H1 (cell line): ENCODE measurements around the gene YWHAQ. TPM values are rescaled to one million over a fixed set of nuclear protein-coding genes. Genes with fewer than 3 reads are reported as not detected.

Experiments
- CTCF ChIA-PET: fragments of 300-600 bp; sonication (Branson Sonifier 250); formaldehyde crosslinking; loops from one replicate; lab custom pipeline; 2021; ENCODE audit not compliant: partially characterized antibody; lab: Charles Lee
- POLR2A ChIA-PET: fragments of 300-600 bp; sonication (Branson Sonifier 250); formaldehyde crosslinking; loops from one replicate; lab custom pipeline; 2021; ENCODE audit warnings: inconsistent platforms; ENCODE audit not compliant: partially characterized antibody; lab: Charles Lee
- DNase-seq, 2 experiments: peaks; one replicate each; pipeline versions ENCODE4 v3.0.0 to v3.0.0-alpha.2; 2010 to 2022; ENCODE audit warnings: low spot score in 2 of 2, low read depth in 1 of 2, mixed read lengths in 1 of 2
- FAIRE-seq: peaks from 2 replicates; lab custom pipeline; 2011; peaks lifted over from hg19 to GRCh38; lab: Jason Lieb, UNC
- H2AFZ ChIP-seq: 2 replicates; pipeline ENCODE4 v1.8.1; 2012; ENCODE audit warnings: low read length, inconsistent platforms
- H2AK5ac ChIP-seq: 2 replicates; pipeline ENCODE4 v1.6.1; 2013; ENCODE audit warnings: low read depth, low read length
- H2BK120ac ChIP-seq: replicated peaks from 2 replicates; pipeline ENCODE3; 2013; ENCODE audit warnings: low read depth, low read length, inconsistent platforms
- H2BK12ac ChIP-seq: 2 replicates; pipeline ENCODE4 v1.6.1; 2013; ENCODE audit warnings: low read depth, low read length
- H2BK15ac ChIP-seq: 2 replicates; pipeline ENCODE4 v1.6.1; 2013; ENCODE audit warnings: low read length
- H2BK20ac ChIP-seq: 2 replicates; pipeline ENCODE4 v1.6.1; 2013; ENCODE audit warnings: low read length
- H2BK5ac ChIP-seq: 2 replicates; pipeline ENCODE4 v1.6.1; 2013; ENCODE audit warnings: low read depth, low read length
- H3K14ac ChIP-seq: 2 replicates; pipeline ENCODE4 v1.6.1; 2013; ENCODE audit warnings: inconsistent platforms; ENCODE audit not compliant: insufficient read length
- H3K18ac ChIP-seq: 2 replicates; pipeline ENCODE4 v1.6.1; 2013; ENCODE audit warnings: low read length; ENCODE audit errors: extremely low read depth
- H3K23ac ChIP-seq: 2 replicates; pipeline ENCODE4 v1.6.1; 2013; ENCODE audit warnings: inconsistent platforms; ENCODE audit not compliant: insufficient read length
- H3K23me2 ChIP-seq: 2 replicates; pipeline ENCODE4 v1.6.1; 2013; ENCODE audit warnings: low read depth, low read length
- H3K27ac ChIP-seq: 2 replicates; pipeline ENCODE4 v1.6.1; 2011; ENCODE audit warnings: low read depth, low read length, inconsistent platforms
- H3K27me3 ChIP-seq, 4 experiments: replicated peaks in 1 of 4; 1 replicate in 1 of 4; 2 replicates in 3 of 4; pipeline versions ENCODE4 v1.6.1 to v1.8.1; 2011 to 2013; ENCODE audit warnings: low read length in 3 of 4, mild to moderate bottlenecking in 3 of 4, inconsistent platforms in 2 of 4, mixed read lengths in 2 of 4, moderate library complexity in 1 of 4; ENCODE audit not compliant: control insufficient read depth in 3 of 4, insufficient read depth in 3 of 4; ENCODE audit errors: extremely low read depth in 1 of 4
- H3K36me3 ChIP-seq, 4 experiments: 2 replicates each; pipeline versions ENCODE4 v1.6.1 to v1.8.1; 2011 to 2013; ENCODE audit warnings: mild to moderate bottlenecking in 4 of 4, low read length in 3 of 4, moderate library complexity in 2 of 4, control low read depth in 1 of 4, inconsistent platforms in 1 of 4; ENCODE audit not compliant: insufficient read depth in 4 of 4, control insufficient read depth in 2 of 4
- H3K4ac ChIP-seq: replicated peaks from 2 replicates; pipeline ENCODE3; 2013; ENCODE audit warnings: low read length, low read depth, mixed read lengths, inconsistent platforms; ENCODE audit not compliant: insufficient read length
- H3K4me1 ChIP-seq, 4 experiments: replicated peaks in 1 of 4; 1 replicate in 1 of 4; 2 replicates in 3 of 4; pipeline versions ENCODE4 v1.6.1 to v1.8.1; 2011 to 2013; ENCODE audit warnings: low read length in 3 of 4, inconsistent platforms in 2 of 4, mixed read lengths in 1 of 4; ENCODE audit not compliant: insufficient read depth in 4 of 4, control insufficient read depth in 3 of 4
- H3K4me2 ChIP-seq, 2 experiments: 2 replicates each; pipeline versions ENCODE4 v1.6.1 to v1.8.1; 2011 to 2013; ENCODE audit warnings: low read depth in 2 of 2, low read length in 2 of 2, control low read depth in 1 of 2, inconsistent platforms in 1 of 2, mild to moderate bottlenecking in 1 of 2; ENCODE audit not compliant: insufficient read depth in 1 of 2
- H3K4me3 ChIP-seq, 4 experiments: fragments of 200-600, 300-600 bp in 1 of 4; sonication (generic), shearing (Covaris generic), sonication (Bioruptor Twin) in 1 of 4; 2 replicates each; pipeline versions ENCODE4 v1.5.1 to v1.8.1; 2011 to 2016; ENCODE audit warnings: low read length in 4 of 4, low read depth in 3 of 4, control low read depth in 2 of 4, inconsistent platforms in 2 of 4, mild to moderate bottlenecking in 2 of 4, mixed read lengths in 1 of 4, moderate library complexity in 1 of 4; ENCODE audit not compliant: insufficient read depth in 2 of 4; ENCODE audit errors: extremely low read depth in 1 of 4
- H3K56ac ChIP-seq: replicated peaks from 2 replicates; pipeline ENCODE3; 2013; ENCODE audit warnings: low read depth, mild to moderate bottlenecking, mixed read lengths, low read length, inconsistent platforms; ENCODE audit not compliant: insufficient read length
- H3K79me1 ChIP-seq: 2 replicates; pipeline ENCODE4 v1.6.1; 2013; ENCODE audit warnings: low read depth, low read length, control low read depth
- H3K79me2 ChIP-seq, 2 experiments: 2 replicates each; pipeline versions ENCODE4 v1.6.1 to v1.8.1; 2012 to 2013; ENCODE audit warnings: low read length in 2 of 2, mild to moderate bottlenecking in 2 of 2, inconsistent platforms in 1 of 2; ENCODE audit not compliant: insufficient read depth in 2 of 2, control insufficient read depth in 1 of 2
- H3K9ac ChIP-seq, 4 experiments: replicated peaks in 1 of 4; 1 replicate in 1 of 4; 2 replicates in 3 of 4; pipeline versions ENCODE4 v1.6.1 to v1.8.1; 2011 to 2013; ENCODE audit warnings: low read depth in 3 of 4, low read length in 3 of 4, control low read depth in 2 of 4, mild to moderate bottlenecking in 2 of 4, moderate library complexity in 2 of 4, inconsistent platforms in 1 of 4; ENCODE audit errors: extremely low read depth in 1 of 4
- H3K9me3 ChIP-seq, 2 experiments: 2 replicates each; pipeline versions ENCODE4 v1.6.1 to v1.8.1; 2012 to 2013; ENCODE audit warnings: mild to moderate bottlenecking in 2 of 2, moderate library complexity in 2 of 2, control low read depth in 1 of 2, inconsistent platforms in 1 of 2, low read depth in 1 of 2, low read length in 1 of 2, mixed read lengths in 1 of 2; ENCODE audit not compliant: insufficient read depth in 2 of 2
- H4K20me1 ChIP-seq, 2 experiments: replicated peaks in 1 of 2; 2 replicates each; pipeline versions ENCODE3 to v1.8.1; 2011 to 2013; ENCODE audit warnings: inconsistent platforms in 2 of 2, low read length in 2 of 2, mild to moderate bottlenecking in 1 of 2; ENCODE audit not compliant: insufficient read depth in 2 of 2, control insufficient read depth in 1 of 2
- H4K5ac ChIP-seq: 2 replicates; pipeline ENCODE4 v1.6.1; 2013; ENCODE audit warnings: low read length, low read depth, mixed read lengths, inconsistent platforms; ENCODE audit not compliant: insufficient read length
- H4K8ac ChIP-seq: 2 replicates; pipeline ENCODE4 v1.8.0; 2013; ENCODE audit warnings: mild to moderate bottlenecking, moderate library complexity, low read length, inconsistent platforms; ENCODE audit not compliant: insufficient read depth; ENCODE audit errors: extremely low read depth
- H4K91ac ChIP-seq: replicated peaks from 2 replicates; pipeline ENCODE3; 2013; ENCODE audit warnings: low read length, mixed read lengths, inconsistent platforms; ENCODE audit not compliant: insufficient read length
- CHD1 ChIP-seq: IDR thresholded peaks from 2 replicates; pipeline ENCODE4 v1.6.1; 2012; ENCODE audit warnings: low read depth, low read length, improper control_type of control experiment
- CTBP2 ChIP-seq: IDR thresholded peaks from 2 replicates; pipeline ENCODE4 v1.7.0; 2011; ENCODE audit warnings: borderline replicate concordance, mild to moderate bottlenecking, moderate library complexity, mixed read lengths, low read length; ENCODE audit not compliant: insufficient read depth, insufficient read length
- EP300 ChIP-seq, 2 experiments: IDR thresholded peaks; 1 replicate in 1 of 2; 2 replicates in 1 of 2; pipeline ENCODE4 v1.6.1; 2011 to 2012; ENCODE audit warnings: low read depth in 2 of 2, low read length in 2 of 2, mild to moderate bottlenecking in 2 of 2, borderline replicate concordance in 1 of 2, inconsistent platforms in 1 of 2, moderate library complexity in 1 of 2
- HDAC2 ChIP-seq, 2 experiments: fragments of 300-600 bp in 1 of 2; sonication (generic) in 1 of 2; IDR thresholded peaks; 2 replicates each; pipeline ENCODE4 v1.6.1; 2011 to 2012; ENCODE audit warnings: low read depth in 2 of 2, low read length in 2 of 2, mild to moderate bottlenecking in 2 of 2, moderate library complexity in 2 of 2, borderline replicate concordance in 1 of 2, inconsistent platforms in 1 of 2
- JUN ChIP-seq: IDR thresholded peaks from 2 replicates; pipeline ENCODE4 v1.6.1; 2011; ENCODE audit warnings: low read depth, mild to moderate bottlenecking, improper control_type of control experiment, low read length
- JUND ChIP-seq: IDR thresholded peaks from 2 replicates; pipeline ENCODE4 v1.6.1; 2011; ENCODE audit warnings: mild to moderate bottlenecking, improper control_type of control experiment, low read length
- SRF ChIP-seq: IDR thresholded peaks from 2 replicates; pipeline ENCODE4 v1.6.1; 2011; ENCODE audit warnings: mild to moderate bottlenecking, low read depth, low read length, moderate library complexity
- SUZ12 ChIP-seq: fragments of 200-600 bp; sonication (generic); IDR thresholded peaks from 2 replicates; pipeline ENCODE4 v1.6.1; 2012; ENCODE audit warnings: mild to moderate bottlenecking, inconsistent platforms, low read length, moderate library complexity, mixed read lengths
- TBP ChIP-seq: IDR thresholded peaks from 2 replicates; pipeline ENCODE4 v1.6.1; 2011; ENCODE audit warnings: low read depth, low read length, improper control_type of control experiment
- TCF12 ChIP-seq: IDR thresholded peaks from 2 replicates; pipeline ENCODE4 v1.6.1; 2011; ENCODE audit warnings: low read depth, mild to moderate bottlenecking, low read length
- YY1 ChIP-seq: IDR thresholded peaks from 2 replicates; pipeline ENCODE4 v1.6.1; 2011; ENCODE audit warnings: low read depth, mild to moderate bottlenecking, low read length
- ZNF274 ChIP-seq: IDR thresholded peaks from 2 replicates; pipeline ENCODE4 v1.7.0; 2012; ENCODE audit warnings: low read length, borderline replicate concordance; ENCODE audit errors: extremely low read depth
- WGBS, 2 experiments: shearing (Covaris generic) in 1 of 2; methylation state at CpG; one replicate each; pipeline versions ENCODE4 v1.1.6 to v1.1.7; 2013 to 2015; ENCODE audit warnings: low lambda C conversion rate in 2 of 2, mixed read lengths in 2 of 2, inconsistent platforms in 1 of 2, low coverage in 1 of 2, missing lambda C conversion rate in 1 of 2; ENCODE audit not compliant: insufficient replicate concordance in 2 of 2, insufficient coverage in 1 of 2, insufficient read length in 1 of 2; ENCODE audit errors: extremely low coverage in 1 of 2, missing lambda C conversion rate in 1 of 2; 5-methylcytosine and 5-hydroxymethylcytosine counted together
- polyA plus RNA-seq, 7 experiments: library from polyadenylated mRNA; depleted of rRNA in 3 of 7; stranded (reverse) in 5 of 7; unstranded in 2 of 7; fragments of >200 nt in 5 of 7; fragments of 200-250 nt in 2 of 7; gene quantifications; 1 replicate in 5 of 7; 2 replicates in 1 of 7; 4 replicates in 1 of 7; pipeline versions ENCODE4 v1.2.1 to v1.2.3, GENCODE V29; 2011 to 2013; ENCODE audit warnings: missing spikeins in 2 of 7, mixed read lengths in 2 of 7
- total RNA-seq: library from RNA; stranded (reverse); fragmentation: NEBNext Ultra II Directional; extraction: Animal tissue kit (Norgen Biotek cat#: 25700); gene quantifications from 2 replicates; pipeline ENCODE4 v1.2.1, GENCODE V29; 2021
- TF ChIP-seq, protein P1 (sequence below): IDR thresholded peaks from 2 replicates; pipeline ENCODE4 v1.6.1; 2011; ENCODE audit warnings: low read depth, mild to moderate bottlenecking, low read length; ENCODE audit not compliant: insufficient read depth

YWHAQ gene
- total and polyA plus RNA-seq, 2 of the 8 experiments (the other 6 are each of a cell fraction or from before 2014, with no cell fraction given), result 244 to 480 TPM

DNA sequence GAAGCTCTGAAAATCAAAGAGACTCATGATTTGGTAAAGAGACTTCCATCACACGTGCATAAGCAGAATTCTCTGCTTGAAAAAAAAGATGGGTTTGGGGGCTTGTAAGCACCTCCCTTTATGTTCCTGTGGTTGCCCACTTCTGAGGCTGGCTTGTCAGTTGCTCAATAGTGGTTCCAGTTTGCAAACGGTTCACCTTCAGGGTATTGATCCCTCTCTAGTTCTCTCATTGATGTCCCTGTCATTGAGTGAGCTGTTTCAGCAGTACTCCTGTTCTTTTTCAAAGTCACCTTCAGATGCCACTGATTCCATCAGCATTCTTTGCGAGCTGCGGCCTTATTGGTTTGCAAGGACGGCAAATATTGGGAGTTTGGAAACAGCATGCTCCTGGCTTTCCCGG, 17.1 kb upstream of the YWHAQ start:
- Histone ChIP-seq H4K5ac (no peak overlapping the region), H2AFZ (0 out of 2 replicates have a peak overlapping the region, but pooled peaks have one; percentile 9), H3K56ac (no peak overlapping the region), H3K4me2 (no peak overlapping the region), H2BK20ac (no peak overlapping the region), H2BK120ac (no peak overlapping the region), H3K9me3 (no peaks in the 10 kb centered on the region), H3K18ac (no peak overlapping the region; the same call in 1 of the 2 replicates), H3K79me1 (no peaks in the 10 kb centered on the region), H3K23me2 (peaks cover 6% of the 10 kb centered on the region; the same call in 1 of the 2 replicates), H3K36me3 (no peaks in the 10 kb centered on the region), H3K23ac (no peak overlapping the region), H3K4ac (no peak overlapping the region), H3K27me3 (no peaks in the 10 kb centered on the region), H3K4me1 (peaks cover 2 to 8% (median 3%) of the 10 kb centered on the region in 4 experiments), H2AK5ac (no peak overlapping the region; the same call in 1 of the 2 replicates), H2BK12ac (no peak overlapping the region), H3K14ac (no peak overlapping the region), H4K91ac (no peak overlapping the region), H3K79me2 (no peaks in the 10 kb centered on the region), H2BK15ac (no peak overlapping the region), H3K9ac (no peak overlapping the region), H2BK5ac (no peak overlapping the region), H4K8ac (no peak overlapping the region), H3K4me3 (no peak overlapping the region), H3K27ac (no peak overlapping the region), H4K20me1 (no peaks in the 10 kb centered on the region)
- DNase-seq, result no peak
- WGBS, 2 experiments, result 91% methylated on average over 6 of the region's 6 CpGs; no CpG with 5 or more reads in 1 of the 2 experiments
- ChIA-PET POLR2A (interaction anchor here (1.4 to 2.5 kb wide), 4 partner anchors 11 to 92 kb away, joined by 3 to 9 read pairs (median 4); partner anchors contain the start of genes ADAM17 and YWHAQ), CTCF (interaction anchor here (1.0 to 1.9 kb wide), 6 partner anchors 9 to 196 kb away, joined by 3 to 7 read pairs (median 3); partner anchors contain the start of gene TAF1B)
- FAIRE-seq, result no peak
- no peak for TF ChIP-seq TBP
- TF ChIP-seq JUN, result no peak
- TF ChIP-seq ZNF274, result no peak
- TF ChIP-seq, protein P1, sequence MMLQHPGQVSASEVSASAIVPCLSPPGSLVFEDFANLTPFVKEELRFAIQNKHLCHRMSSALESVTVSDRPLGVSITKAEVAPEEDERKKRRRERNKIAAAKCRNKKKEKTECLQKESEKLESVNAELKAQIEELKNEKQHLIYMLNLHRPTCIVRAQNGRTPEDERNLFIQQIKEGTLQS, result no peak
- TF ChIP-seq CHD1, result no peak
- no peak for TF ChIP-seq HDAC2 (IDR thresholded peaks at IDR 0.05; ENCODE audit: borderline replicate concordance in 1 of 2, low read depth in 2 of 2, low read length in 2 of 2)
- TF ChIP-seq EP300 (IDR thresholded peaks at IDR 0.05; ENCODE audit: borderline replicate concordance in 1 of 2, low read depth in 2 of 2, low read length in 2 of 2), result no peak
- TF ChIP-seq CTBP2, result no peak
- no peak for TF ChIP-seq SUZ12
- TF ChIP-seq YY1, result no peak
- TF ChIP-seq TCF12, result no peak
- TF ChIP-seq JUND, result no peak
- TF ChIP-seq SRF, result no peak
